K562 (cell line): ENCODE results near the gene RALB. TPM values are rescaled to one million over a fixed set of nuclear protein-coding genes. Genes with fewer than 3 reads are reported as not detected.

Experiments used
- BCLAF1 ChIP-seq, 2 experiments: fragments of 450-650 bp in 1 of 2; IDR thresholded peaks; 2 replicates each; pipeline ENCODE4 v1.6.1; 2011 to 2017; ENCODE audit warnings: low read depth in 2 of 2, antibody characterized with exemption in 1 of 2, borderline replicate concordance in 1 of 2, low read length in 1 of 2, mild to moderate bottlenecking in 1 of 2, mixed read lengths in 1 of 2; ENCODE audit not compliant: control insufficient read depth in 1 of 2
- GATA2 ChIP-seq: sonication (generic); formaldehyde crosslinking; IDR thresholded peaks from 2 replicates; pipeline ENCODE4 v1.4.0; 2020; ENCODE audit warnings: mild to moderate bottlenecking, missing genetic modification reagents
- JUN ChIP-seq, 2 experiments: sonication (generic) in 1 of 2; formaldehyde crosslinking in 1 of 2; IDR thresholded peaks; 2 replicates each; pipeline versions ENCODE4 v1.6.1 to v1.8.0; 2012 to 2022; ENCODE audit warnings: borderline replicate concordance in 2 of 2, mild to moderate bottlenecking in 2 of 2, improper control_type of control experiment in 1 of 2, low read depth in 1 of 2, low read length in 1 of 2, missing genetic modification reagents in 1 of 2
- LCOR ChIP-seq: sonication (generic); formaldehyde crosslinking; IDR thresholded peaks from 2 replicates; pipeline ENCODE4 v1.8.0; 2022; ENCODE audit warnings: mild to moderate bottlenecking, missing genetic modification reagents
- MNT ChIP-seq, 2 experiments: fragments of 450-650 bp; conservative IDR thresholded peaks; 2 replicates each; pipeline ENCODE4 v1.6.1; 2017; ENCODE audit warnings: mild to moderate bottlenecking in 2 of 2, moderate library complexity in 2 of 2
- MYC ChIP-seq, 2 experiments: fragments of 250-450 bp in 1 of 2; sonication (Bioruptor Pico) in 1 of 2; IDR thresholded peaks; 2 replicates each; pipeline versions ENCODE4 v1.5.1 to v1.6.1; 2012 to 2021; ENCODE audit warnings: low read depth in 2 of 2, borderline replicate concordance in 1 of 2, improper control_type of control experiment in 1 of 2, low read length in 1 of 2, mild to moderate bottlenecking in 1 of 2, moderate library complexity in 1 of 2
- PBX2 ChIP-seq, 2 experiments: IDR thresholded peaks in 1 of 2; conservative IDR thresholded peaks in 1 of 2; 2 replicates each; pipeline ENCODE4 v1.6.1; 2016; ENCODE audit warnings: low read depth in 2 of 2, mild to moderate bottlenecking in 1 of 2, missing compliant biosample characterization in 1 of 2, missing genetic modification characterization in 1 of 2, moderate library complexity in 1 of 2
- TEAD4 ChIP-seq, 2 experiments: sonication (generic) in 1 of 2; formaldehyde crosslinking in 1 of 2; IDR thresholded peaks; 2 replicates each; pipeline versions ENCODE4 v1.6.1 to v1.8.0; 2012 to 2022; ENCODE audit warnings: borderline replicate concordance in 1 of 2, inconsistent platforms in 1 of 2, low read length in 1 of 2, mild to moderate bottlenecking in 1 of 2, missing genetic modification reagents in 1 of 2
- ZKSCAN8 ChIP-seq: fragments of 200-800 bp; sonication (Bioruptor generic); IDR thresholded peaks from 2 replicates; pipeline ENCODE4 v1.6.1; 2016; ENCODE audit warnings: missing genetic modification characterization, missing compliant biosample characterization
- ZNF146 ChIP-seq: IDR thresholded peaks from one replicate; pipeline ENCODE4 v1.6.1; 2018; ENCODE audit warnings: missing compliant biosample characterization; ENCODE audit not compliant: unreplicated experiment
- polyA plus RNA-seq, 8 experiments: library from polyadenylated mRNA; depleted of rRNA in 4 of 8; stranded (reverse) in 5 of 8; unstranded in 3 of 8; fragments of >200 nt; fragmentation: Nextera tagmentation in 2 of 8; fragmentation: Illumina TruSeq in 1 of 8; extraction: Ambion mirVana in 2 of 8; extraction: Trizol in 1 of 8; gene quantifications; 2 replicates each; pipeline versions ENCODE4 v1.2.1 to v1.2.3, GENCODE V29; 2011 to 2014; ENCODE audit warnings: inconsistent platforms in 1 of 8, missing spikeins in 1 of 8
- total RNA-seq, 7 experiments: library from RNA; depleted of rRNA in 6 of 7; stranded (reverse); fragments of >200 nt in 6 of 7; fragmentation: Illumina TruSeq in 2 of 7; extraction: Trizol in 2 of 7; gene quantifications; 2 replicates each; pipeline versions ENCODE4 v1.2.1 to v1.2.3, GENCODE V29; 2011 to 2021; ENCODE audit warnings: low replicate concordance in 1 of 7
- TF ChIP-seq, protein P1 (sequence below): fragments of 250-450 bp; sonication (Bioruptor Pico); IDR thresholded peaks from 2 replicates; pipeline ENCODE4 v1.9.0; 2021; ENCODE audit warnings: mild to moderate bottlenecking, inconsistent platforms

RALB gene
- total and polyA plus RNA-seq, 9 of the 15 experiments (the other 6 are each of a cell fraction or from before 2014, with no cell fraction given): 14.8 to 65.6 (median 38.4) TPM

GRCh38 chr2:120262761-120263428 lies 10.2 kb downstream of the RALB start (continued):
- TF ChIP-seq MNT (conservative IDR thresholded peaks at IDR 0.05): peak; percentile 52 to 81
- no peak for TF ChIP-seq ZKSCAN8
- no peak for TF ChIP-seq PBX2 (CRISPR knock-in tag; IDR thresholded peaks at IDR 0.05; ENCODE audit: low read depth)
- TF ChIP-seq PBX2 (tag; conservative IDR thresholded peaks at IDR 0.05; ENCODE audit: low read depth): no peak
- 0 out of 2 replicates have a peak, but pooled peaks have one; percentile 16 for TF ChIP-seq GATA2
- TF ChIP-seq MYC (IDR thresholded peaks at IDR 0.05; ENCODE audit: low read depth, low read length): peak; percentile 67; the same call in 1 of the 2 replicates
- no peak for TF ChIP-seq MYC (CRISPR knock-in tag; IDR thresholded peaks at IDR 0.05; ENCODE audit: borderline replicate concordance, low read depth)
- TF ChIP-seq BCLAF1 (IDR thresholded peaks at IDR 0.05; ENCODE audit: borderline replicate concordance in 1 of 2, control insufficient read depth in 1 of 2, low read depth in 2 of 2, low read length in 1 of 2): no peak
- TF ChIP-seq TEAD4 (IDR thresholded peaks at IDR 0.05; ENCODE audit: low read length): peak; percentile 44; the same call in 1 of the 2 replicates
- no peak for TF ChIP-seq TEAD4 (CRISPR knock-in tag; IDR thresholded peaks at IDR 0.05; ENCODE audit: borderline replicate concordance)
- TF ChIP-seq JUN (IDR thresholded peaks at IDR 0.05; ENCODE audit: borderline replicate concordance, low read depth, low read length): peak; percentile 52; the same call in 1 of the 2 replicates
- no peak for TF ChIP-seq JUN (CRISPR knock-in tag; IDR thresholded peaks at IDR 0.05; ENCODE audit: borderline replicate concordance)
- TF ChIP-seq LCOR: peak; percentile 20; the same call in 1 of the 2 replicates
- TF ChIP-seq, protein P1, sequence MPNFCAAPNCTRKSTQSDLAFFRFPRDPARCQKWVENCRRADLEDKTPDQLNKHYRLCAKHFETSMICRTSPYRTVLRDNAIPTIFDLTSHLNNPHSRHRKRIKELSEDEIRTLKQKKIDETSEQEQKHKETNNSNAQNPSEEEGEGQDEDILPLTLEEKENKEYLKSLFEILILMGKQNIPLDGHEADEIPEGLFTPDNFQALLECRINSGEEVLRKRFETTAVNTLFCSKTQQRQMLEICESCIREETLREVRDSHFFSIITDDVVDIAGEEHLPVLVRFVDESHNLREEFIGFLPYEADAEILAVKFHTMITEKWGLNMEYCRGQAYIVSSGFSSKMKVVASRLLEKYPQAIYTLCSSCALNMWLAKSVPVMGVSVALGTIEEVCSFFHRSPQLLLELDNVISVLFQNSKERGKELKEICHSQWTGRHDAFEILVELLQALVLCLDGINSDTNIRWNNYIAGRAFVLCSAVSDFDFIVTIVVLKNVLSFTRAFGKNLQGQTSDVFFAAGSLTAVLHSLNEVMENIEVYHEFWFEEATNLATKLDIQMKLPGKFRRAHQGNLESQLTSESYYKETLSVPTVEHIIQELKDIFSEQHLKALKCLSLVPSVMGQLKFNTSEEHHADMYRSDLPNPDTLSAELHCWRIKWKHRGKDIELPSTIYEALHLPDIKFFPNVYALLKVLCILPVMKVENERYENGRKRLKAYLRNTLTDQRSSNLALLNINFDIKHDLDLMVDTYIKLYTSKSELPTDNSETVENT (CRISPR knock-in tag): no peak
- no peak for TF ChIP-seq ZNF146 (CRISPR knock-in tag)
